HepG2 (cell line): ENCODE measurements around the gene LGALS8. TPM values are rescaled to one million over a fixed set of nuclear protein-coding genes. Genes with fewer than 3 reads are reported as not detected.

Source experiments
- ATAC-seq: fragments of 200-7000 bp; cut with Tn5 transposase; 3 replicates; pipeline ENCODE4 v1.9.1; 2020; ENCODE audit warnings: mild to moderate bottlenecking, moderate library complexity
- BruUV-seq: library from RNA; stranded (reverse); fragments of 400-500 nt; replicated peaks from 2 replicates; lab custom pipeline; 2021; lab: Mats Ljungman, UMichigan
- CTCF ChIA-PET: fragments of 300-600 bp; formaldehyde crosslinking; extraction: SDS; loops from one replicate; lab custom pipeline; 2021; ENCODE audit warnings: low total read pairs, inconsistent platforms, low intra/inter-chr PET ratio; lab: Yijun Ruan, JAX
- POLR2A ChIA-PET: fragments of 350-600 bp; sonication (Branson Sonifier 250); formaldehyde crosslinking; loops from one replicate; lab custom pipeline; 2020; ENCODE audit warnings: antibody characterized with exemption, inconsistent platforms; lab: Yijun Ruan, JAX
- DNase-seq: peaks from one replicate; pipeline ENCODE4 v3.0.0-alpha.2; 2015; ENCODE audit warnings: low spot score
- FAIRE-seq: peaks from 3 replicates; lab custom pipeline; 2011; peaks lifted over from hg19 to GRCh38; lab: Jason Lieb, UNC
- H2AFZ ChIP-seq: one replicate; pipeline ENCODE4 v1.6.1; 2011; ENCODE audit warnings: low read length, inconsistent platforms
- H3K27ac ChIP-seq: fragments of 300-600 bp; 3 replicates; pipeline ENCODE4 v1.8.0; 2011; ENCODE audit warnings: mixed run types, mild to moderate bottlenecking, mixed read lengths, low read length, inconsistent platforms; ENCODE audit not compliant: insufficient read depth; ENCODE audit errors: extremely low read length
- H3K27me3 ChIP-seq, 2 experiments: fragments of 200-600 bp in 1 of 2; 2 replicates in 1 of 2; 3 replicates in 1 of 2; pipeline versions ENCODE4 v1.6.0 to v1.8.0; 2011; ENCODE audit warnings: low read length in 2 of 2, mild to moderate bottlenecking in 2 of 2, moderate library complexity in 2 of 2, inconsistent platforms in 1 of 2; ENCODE audit not compliant: insufficient read depth in 2 of 2, control insufficient read depth in 1 of 2
- H3K36me3 ChIP-seq, 2 experiments: fragments of 200-600 bp in 1 of 2; replicated peaks in 1 of 2; 2 replicates in 1 of 2; 3 replicates in 1 of 2; pipeline versions ENCODE4 v1.5.1 to v1.8.0; 2011; ENCODE audit warnings: low read length in 2 of 2, inconsistent platforms in 1 of 2; ENCODE audit not compliant: insufficient read depth in 2 of 2, control insufficient read depth in 1 of 2
- H3K4me1 ChIP-seq: 2 replicates; pipeline ENCODE4 v1.5.1; 2012; ENCODE audit warnings: low read length, inconsistent platforms; ENCODE audit not compliant: insufficient read depth
- H3K4me2 ChIP-seq: 2 replicates; pipeline ENCODE4 v1.6.0; 2011; ENCODE audit warnings: low read depth, low read length, inconsistent platforms
- H3K4me3 ChIP-seq, 3 experiments: fragments of 200-600 bp in 1 of 3; sonication (generic), shearing (Covaris generic) in 1 of 3; replicated peaks in 1 of 3; 2 replicates each; pipeline ENCODE4 v1.5.1; 2011 to 2016; ENCODE audit warnings: low read length in 3 of 3, inconsistent platforms in 2 of 3, low read depth in 2 of 3, mild to moderate bottlenecking in 2 of 3, control low read depth in 1 of 3, mixed read lengths in 1 of 3; ENCODE audit not compliant: insufficient read depth in 1 of 3
- H3K79me2 ChIP-seq: one replicate; pipeline ENCODE4 v1.6.1; 2011; ENCODE audit warnings: low read length, inconsistent platforms; ENCODE audit not compliant: insufficient read depth
- H3K9ac ChIP-seq: 2 replicates; pipeline ENCODE4 v1.6.0; 2011; ENCODE audit warnings: mild to moderate bottlenecking, low read depth, low read length, inconsistent platforms; ENCODE audit not compliant: insufficient read depth
- H3K9me3 ChIP-seq: 2 replicates; pipeline ENCODE4 v1.5.1; 2012; ENCODE audit warnings: mild to moderate bottlenecking, low read length
- H4K20me1 ChIP-seq: 2 replicates; pipeline ENCODE4 v1.6.0; 2011; ENCODE audit warnings: inconsistent platforms, mild to moderate bottlenecking, low read length, moderate library complexity; ENCODE audit not compliant: insufficient read depth
- HMG20A ChIP-seq: IDR thresholded peaks from 2 replicates; pipeline ENCODE4 v1.6.1; 2016; ENCODE audit warnings: borderline replicate concordance
- HNRNPH1 ChIP-seq: fragments of 200-400 bp; formaldehyde crosslinking; optimal IDR thresholded peaks from 2 replicates; pipeline ENCODE3; 2017; ENCODE audit warnings: mild to moderate bottlenecking, low read depth, low read length
- JDP2 ChIP-seq: sonication (generic); formaldehyde crosslinking; IDR thresholded peaks from 2 replicates; pipeline ENCODE4 v1.8.1; 2022; ENCODE audit warnings: missing genetic modification reagents, borderline replicate concordance
- KLF12 ChIP-seq: sonication (generic); formaldehyde crosslinking; IDR thresholded peaks from 2 replicates; pipeline ENCODE4 v1.4.0; 2020; ENCODE audit warnings: missing genetic modification reagents, borderline replicate concordance
- KLF15 ChIP-seq: sonication (generic); formaldehyde crosslinking; IDR thresholded peaks from 2 replicates; pipeline ENCODE4 v1.8.1; 2023; ENCODE audit warnings: borderline replicate concordance, mild to moderate bottlenecking, inconsistent platforms, missing genetic modification reagents, mixed read lengths
- MAX ChIP-seq: IDR thresholded peaks from 2 replicates; pipeline ENCODE4 v1.6.1; 2012; ENCODE audit warnings: inconsistent platforms
- NFIB ChIP-seq: sonication (generic); formaldehyde crosslinking; IDR thresholded peaks from 2 replicates; pipeline ENCODE4 v1.9.0; 2021; ENCODE audit warnings: missing genetic modification reagents, mild to moderate bottlenecking, borderline replicate concordance
- NR2F1 ChIP-seq, 2 experiments: fragments of 450-650 bp in 1 of 2; formaldehyde crosslinking in 1 of 2; IDR thresholded peaks; 2 replicates each; pipeline versions ENCODE4 v1.5.0 to v1.6.1; 2016 to 2020; ENCODE audit warnings: mild to moderate bottlenecking in 1 of 2, missing compliant biosample characterization in 1 of 2, missing genetic modification reagents in 1 of 2, moderate library complexity in 1 of 2
- RBFOX2 ChIP-seq: fragments of 200-400 bp; formaldehyde crosslinking; IDR thresholded peaks from 2 replicates; pipeline ENCODE4 v1.6.1; 2017; ENCODE audit warnings: low read depth, mild to moderate bottlenecking, low read length
- SP1 ChIP-seq, 2 experiments: fragments of 450-650 bp in 1 of 2; sonication (generic) in 1 of 2; formaldehyde crosslinking in 1 of 2; IDR thresholded peaks; 2 replicates each; pipeline versions ENCODE4 v1.4.0 to v1.6.1; 2016 to 2020; ENCODE audit warnings: missing genetic modification reagents in 1 of 2
- TBL1XR1 ChIP-seq: fragments of 150-350 bp; IDR thresholded peaks from 2 replicates; pipeline ENCODE4 v1.6.1; 2014; ENCODE audit warnings: borderline replicate concordance, low read length; ENCODE audit not compliant: partially characterized antibody
- THYN1 ChIP-seq: sonication (generic); formaldehyde crosslinking; IDR thresholded peaks from 2 replicates; pipeline ENCODE4 v1.8.1; 2023; ENCODE audit warnings: low read depth, mild to moderate bottlenecking, moderate library complexity, missing genetic modification reagents, borderline replicate concordance
- TOPORS ChIP-seq: sonication (generic); formaldehyde crosslinking; IDR thresholded peaks from 2 replicates; pipeline ENCODE4 v1.8.0; 2023; ENCODE audit warnings: mild to moderate bottlenecking, missing genetic modification reagents
- ZNF564 ChIP-seq: sonication (generic); formaldehyde crosslinking; IDR thresholded peaks from 2 replicates; pipeline ENCODE4 v1.8.1; 2023; ENCODE audit warnings: mild to moderate bottlenecking, missing genetic modification reagents
- ZNF567 ChIP-seq: sonication (generic); formaldehyde crosslinking; IDR thresholded peaks from 2 replicates; pipeline ENCODE4 v1.8.1; 2023; ENCODE audit warnings: mild to moderate bottlenecking, missing genetic modification reagents, borderline replicate concordance
- ZNF710 ChIP-seq: sonication (generic); formaldehyde crosslinking; IDR thresholded peaks from 2 replicates; pipeline ENCODE4 v1.5.0; 2020; ENCODE audit warnings: mild to moderate bottlenecking, missing genetic modification reagents, borderline replicate concordance
- WGBS: methylation state at CpG from one replicate; pipeline ENCODE4 v1.1.6; 2017; ENCODE audit warnings: low lambda C conversion rate; 5-methylcytosine and 5-hydroxymethylcytosine counted together
- in situ Hi-C: cut with HindIII; loops from 2 replicates; pipeline ENCODE4 v1.10.0; 2017; ENCODE audit warnings: low pct_unique_long_range_greater_than_20kb; ENCODE audit not compliant: extremely low pct_ligation_motif_present
- intact Hi-C: fragments of 100-400 bp; cut with micrococcal nuclease; formaldehyde crosslinking; loops from one replicate; pipeline ENCODE4 v1.10.0; 2022; ENCODE audit not compliant: unreplicated experiment
- polyA plus RNA-seq, 8 experiments: library from polyadenylated mRNA; depleted of rRNA in 3 of 8; stranded (reverse) in 7 of 8; unstranded in 1 of 8; fragments of >200 nt; fragmentation: Illumina TruSeq in 4 of 8; extraction: Trizol in 4 of 8; gene quantifications; 2 replicates each; pipeline versions ENCODE4 v1.2.1 to v1.2.3, GENCODE V29; 2011 to 2016; ENCODE audit warnings: low read depth in 4 of 8, missing spikeins in 1 of 8, mixed read lengths in 1 of 8; ENCODE audit not compliant: insufficient read depth in 1 of 8
- total RNA-seq, 5 experiments: library from RNA; depleted of rRNA; stranded (reverse); fragments of >200 nt; fragmentation: Illumina TruSeq; extraction: Trizol; gene quantifications; 2 replicates each; pipeline ENCODE4 v1.2.3, GENCODE V29; 2016; ENCODE audit warnings: low read depth in 1 of 5
- TF ChIP-seq, protein P1 (sequence below): sonication (generic); formaldehyde crosslinking; IDR thresholded peaks from 2 replicates; pipeline ENCODE4 v1.4.0; 2020; ENCODE audit warnings: missing genetic modification reagents

Gene LGALS8
- total and polyA plus RNA-seq, 2 of the 13 experiments (the other 11 are each of a cell fraction or from before 2014, with no cell fraction given): 29.3 to 185 TPM

GRCh38 chr1:236484310-236484971 is 39.3 kb upstream of the LGALS8 start:
- Histone ChIP-seq H3K79me2 (no peaks in the 10 kb centered on the region), H3K4me1 (peaks cover 16% of the 10 kb centered on the region), H3K27ac (no peak overlapping the region), H4K20me1 (no peaks in the 10 kb centered on the region), H3K36me3 (no peaks in the 10 kb centered on the region), H3K27me3 (no peaks in the 10 kb centered on the region), H2AFZ (no peak overlapping the region), H3K9me3 (no peaks in the 10 kb centered on the region), H3K4me2 (no peak overlapping the region), H3K9ac (no peak overlapping the region), H3K4me3 (no peak overlapping the region)
- in situ Hi-C loops: no loop called here
- no peak for FAIRE-seq
- no TSS peak for BruUV-seq
- 74% methylated on average over 14 of the region's 14 CpGs for WGBS
- intact Hi-C loops: no loop called here
- DNase-seq: no peak
- no peak for ATAC-seq
- TF ChIP-seq RBFOX2 (no peak), ZNF564 (CRISPR knock-in tag) (no peak), ZNF710 (CRISPR knock-in tag) (no peak), JDP2 (CRISPR knock-in tag) (no peak), MAX (no peak), NR2F1 (CRISPR knock-in tag; IDR thresholded peaks at IDR 0.05) (no peak), HNRNPH1 (no peak), NFIB (CRISPR knock-in tag) (no peak), SP1 (IDR thresholded peaks at IDR 0.05) (no peak), SP1 (CRISPR knock-in tag; IDR thresholded peaks at IDR 0.05) (no peak), HMG20A (CRISPR knock-in tag) (no peak), KLF12 (no peak), KLF15 (no peak), TOPORS (no peak), ZNF567 (CRISPR knock-in tag) (no peak), THYN1 (CRISPR knock-in tag) (no peak), TBL1XR1 (no peak)
- TF ChIP-seq, protein P1, sequence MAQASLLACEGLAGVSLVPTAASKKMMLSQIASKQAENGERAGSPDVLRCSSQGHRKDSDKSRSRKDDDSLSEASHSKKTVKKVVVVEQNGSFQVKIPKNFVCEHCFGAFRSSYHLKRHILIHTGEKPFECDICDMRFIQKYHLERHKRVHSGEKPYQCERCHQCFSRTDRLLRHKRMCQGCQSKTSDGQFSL (CRISPR knock-in tag): no peak
- ChIA-PET POLR2A (no interaction called here), CTCF (no interaction called here)
